ENCODE data around the gene CRACDL. TPM values are rescaled to one million over a fixed set of nuclear protein-coding genes. Genes with fewer than 3 reads are reported as not detected.
A peak's percentile ranks its signal among the peaks of the same experiment; 100 is the strongest.
"Not testable (repeated sequence)": the region's sequence is repeated elsewhere in the genome, so short reads cannot be mapped to it uniquely, and the experiment has no call there.

Gene CRACDL
- total RNA-seq, 1 experiment from 2014 or later = 3.1 TPM

GRCh38 chr2:98777076-98777475, 158.9 kb downstream of the CRACDL start:
- DNase-seq (ENCODE audit: low spot score) = no peak

- DNase-seq (ENCODE audit: low spot score) = no peak
Observed at GRCh38 chr2:98776136-98776535, 159.9 kb downstream of the CRACDL start.

- DNase-seq (ENCODE audit: low spot score) = no peak
Observed at GRCh38 chr2:98775146-98775986, 160.7 kb downstream of the CRACDL start.

GRCh38 chr2:98773907-98774306, 162.1 kb downstream of the CRACDL start:
- no peak for DNase-seq (ENCODE audit: low spot score)

- DNase-seq (ENCODE audit: low spot score) = no peak
Observed at GRCh38 chr2:98773169-98773568, 162.9 kb downstream of the CRACDL start.

- DNase-seq (ENCODE audit: low spot score) = no peak
Observed at GRCh38 chr2:98772536-98772935, 163.5 kb downstream of the CRACDL start.

GRCh38 chr2:98771721-98772524, 164.1 kb downstream of the CRACDL start:
- DNase-seq (ENCODE audit: low spot score) = peak; percentile 24

- DNase-seq (ENCODE audit: low spot score) = no peak
Observed at GRCh38 chr2:98771264-98771663, 164.8 kb downstream of the CRACDL start.

- DNase-seq (ENCODE audit: low spot score) = no peak
Observed at GRCh38 chr2:98769784-98770183, 166.2 kb downstream of the CRACDL start.

GRCh38 chr2:98769114-98769476, 166.9 kb downstream of the CRACDL start:
- DNase-seq (ENCODE audit: low spot score) = no peak

GRCh38 chr2:98768384-98769113, 167.5 kb downstream of the CRACDL start:
- peak; percentile 81 for DNase-seq (ENCODE audit: low spot score)

GRCh38 chr2:98764499-98764898, 171.5 kb downstream of the CRACDL start:
- no peak for DNase-seq (ENCODE audit: low spot score)

- no peak for DNase-seq (ENCODE audit: low spot score)
Observed at GRCh38 chr2:98763209-98763951, 172.6 kb downstream of the CRACDL start.

GRCh38 chr2:98761909-98762308, 174.1 kb downstream of the CRACDL start:
- DNase-seq (ENCODE audit: low spot score) = no peak

GRCh38 chr2:98761267-98761781, 174.7 kb downstream of the CRACDL start:
- DNase-seq (ENCODE audit: low spot score) = no peak

- no peak for DNase-seq (ENCODE audit: low spot score)
Observed at GRCh38 chr2:98759827-98760625, 176.0 kb downstream of the CRACDL start.

GRCh38 chr2:98759338-98759737, 176.7 kb downstream of the CRACDL start:
- DNase-seq (ENCODE audit: low spot score) = no peak

- DNase-seq (ENCODE audit: low spot score) = peak; percentile 93
Observed at GRCh38 chr2:98757904-98758421, 178.1 kb downstream of the CRACDL start.

- no peak for DNase-seq (ENCODE audit: low spot score)
Observed at GRCh38 chr2:98753801-98754200, 182.2 kb downstream of the CRACDL start.

- DNase-seq (ENCODE audit: low spot score) = not testable (repeated sequence)
Observed at GRCh38 chr2:98752711-98753110, 183.3 kb downstream of the CRACDL start.

Measured in A172 (cell line).